OCI-LY7 (cell line): ENCODE measurements around the gene RSL24D1. TPM values are rescaled to one million over a fixed set of nuclear protein-coding genes. Genes with fewer than 3 reads are reported as not detected.
"Not testable (repeated sequence)": the region's sequence is repeated elsewhere in the genome, so short reads cannot be mapped to it uniquely, and the experiment has no call there.

Experiments used
- BruUV-seq: library from RNA; stranded (reverse); fragments of 400-500 nt; replicated peaks from 2 replicates; lab custom pipeline; 2021; lab: Mats Ljungman, UMichigan
- CTCF ChIA-PET: fragments of 300-600 bp; sonication (Branson Sonifier 250); formaldehyde crosslinking; loops from one replicate; lab custom pipeline; 2022; ENCODE audit warnings: antibody characterized with exemption; ENCODE audit not compliant: unreplicated experiment; lab: Charles Lee
- POLR2A ChIA-PET: fragments of 300-600 bp; sonication (Branson Sonifier 250); formaldehyde crosslinking; loops from one replicate; lab custom pipeline; 2022; ENCODE audit warnings: antibody characterized with exemption; lab: Charles Lee
- DNase-seq: peaks from one replicate; pipeline ENCODE4 v3.0.0-alpha.2; 2015; ENCODE audit warnings: low spot score
- H2AFZ ChIP-seq: fragments of 200-600 bp; sonication (generic), shearing (Covaris generic); 2 replicates; pipeline ENCODE4 v1.6.1; 2014; ENCODE audit warnings: mild to moderate bottlenecking, antibody characterized with exemption, low read length, moderate library complexity
- H3K27ac ChIP-seq: fragments of 200-600 bp; sonication (generic); 2 replicates; pipeline ENCODE4 v1.5.1; 2014; ENCODE audit warnings: mixed run types, low read depth, mild to moderate bottlenecking, moderate library complexity, low read length, inconsistent platforms; ENCODE audit not compliant: poor library complexity, severe bottlenecking
- H3K36me3 ChIP-seq: fragments of 200-600 bp; sonication (generic); 2 replicates; pipeline ENCODE4 v1.6.1; 2014; ENCODE audit warnings: mild to moderate bottlenecking, antibody characterized with exemption, low read length, moderate library complexity, mixed read lengths; ENCODE audit not compliant: insufficient read depth
- H3K4me1 ChIP-seq: fragments of 200-600 bp; sonication (generic); 2 replicates; pipeline ENCODE4 v1.5.1; 2014; ENCODE audit warnings: mild to moderate bottlenecking, low read length; ENCODE audit not compliant: insufficient read depth, poor library complexity, severe bottlenecking
- H3K4me2 ChIP-seq: fragments of 200-600 bp; sonication (generic); 2 replicates; pipeline ENCODE4 v1.6.1; 2014; ENCODE audit warnings: mild to moderate bottlenecking, low read length
- H3K4me3 ChIP-seq: fragments of 200-600 bp; sonication (generic); 2 replicates; pipeline ENCODE4 v1.5.1; 2014; ENCODE audit warnings: mild to moderate bottlenecking, low read depth, low read length; ENCODE audit not compliant: poor library complexity, severe bottlenecking
- H3K79me2 ChIP-seq: fragments of 200-600 bp; sonication (generic); 2 replicates; pipeline ENCODE4 v1.6.1; 2016; ENCODE audit warnings: low read depth, mild to moderate bottlenecking, low read length, moderate library complexity, mixed read lengths; ENCODE audit not compliant: insufficient read depth
- H3K9me2 ChIP-seq: fragments of 200-600 bp; sonication (generic); 2 replicates; pipeline ENCODE4 v1.6.1; 2016; ENCODE audit warnings: mild to moderate bottlenecking, low read length, mixed read lengths; ENCODE audit not compliant: insufficient read depth
- H3K9me3 ChIP-seq: fragments of 200-600 bp; sonication (generic); 2 replicates; pipeline ENCODE4 v1.6.1; 2014; ENCODE audit warnings: mild to moderate bottlenecking, mixed run types, low read length, mixed read lengths
- H4K20me1 ChIP-seq: fragments of 200-600 bp; sonication (generic); 2 replicates; pipeline ENCODE4 v1.6.1; 2014; ENCODE audit warnings: mild to moderate bottlenecking, antibody characterized with exemption, low read length, moderate library complexity, mixed read lengths; ENCODE audit not compliant: insufficient read depth
- CTCF ChIP-seq: fragments of 200-600 bp; sonication (generic); conservative IDR thresholded peaks from 2 replicates; pipeline ENCODE4 v1.5.1; 2014; ENCODE audit warnings: mild to moderate bottlenecking, antibody characterized with exemption, low read length, moderate library complexity, mixed read lengths
- EZH2phosphoT487 ChIP-seq: fragments of 200-600 bp; sonication (generic); IDR thresholded peaks from 2 replicates; pipeline ENCODE4 v1.6.1; 2018; ENCODE audit warnings: low read depth, borderline replicate concordance, mild to moderate bottlenecking, mixed run types, antibody characterized with exemption, low read length, moderate library complexity, mixed read lengths
- intact Hi-C: fragments of 100-400 bp; cut with micrococcal nuclease; formaldehyde crosslinking; loops from one replicate; pipeline ENCODE4 v1.10.0; 2022; ENCODE audit not compliant: unreplicated experiment
- total RNA-seq, 2 experiments: library from RNA; depleted of rRNA in 1 of 2; stranded (reverse); fragments of >200 nt in 1 of 2; shearing (Covaris generic) in 1 of 2; gene quantifications; 2 replicates each; pipeline ENCODE4 v1.2.3, GENCODE V29; 2014 to 2022

Gene RSL24D1
- total RNA-seq, 2 experiments from 2014 or later, result 117 to 145 TPM

DNA sequence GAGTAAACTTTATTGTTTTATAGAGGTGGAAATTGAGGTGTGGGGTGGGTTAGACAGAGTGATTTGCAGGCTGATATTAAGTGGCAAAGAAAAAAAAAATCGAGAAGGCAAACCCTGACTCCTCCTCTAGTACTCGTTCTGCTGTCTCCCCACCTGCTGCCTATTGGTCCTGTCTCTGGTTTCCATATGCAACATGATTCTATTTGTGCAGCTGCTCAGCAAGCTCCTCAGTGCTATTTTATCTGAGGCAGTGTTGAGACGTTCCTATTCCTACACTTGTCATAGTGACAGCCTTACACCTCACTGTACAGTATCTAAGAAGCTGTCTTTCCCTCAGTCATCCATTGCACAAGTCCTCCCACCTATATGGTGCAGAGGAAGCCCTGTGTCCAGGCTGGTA lies 45.1 kb downstream of the RSL24D1 start:
- H3K36me3 ChIP-seq, result no peaks in the 10 kb centered on the region
- TF ChIP-seq CTCF (no peak), EZH2phosphoT487 (no peak)
- no peak overlapping the region for H3K27ac ChIP-seq
- intact Hi-C loops, result no loop called here
- H3K9me2 ChIP-seq, result no peaks in the 10 kb centered on the region
- no peaks in the 10 kb centered on the region for H4K20me1 ChIP-seq
- DNase-seq, result no peak
- H2AFZ ChIP-seq, result no peak overlapping the region
- ChIA-PET POLR2A (no interaction called here), CTCF (no interaction called here)
- H3K4me3 ChIP-seq, result no peak overlapping the region
- BruUV-seq, result no TSS peak
- H3K79me2 ChIP-seq, result no peaks in the 10 kb centered on the region
- no peaks in the 10 kb centered on the region for H3K9me3 ChIP-seq
- H3K4me1 ChIP-seq, result no peaks in the 10 kb centered on the region
- no peak overlapping the region for H3K4me2 ChIP-seq

GRCh38 chr15:55143132-55143531 lies 53.6 kb downstream of the RSL24D1 start:
- POLR2A ChIA-PET, H3K36me3 ChIP-seq, DNase-seq, H3K4me3 ChIP-seq, H3K9me3 ChIP-seq, intact Hi-C loops, H3K4me1 ChIP-seq, H3K9me2 ChIP-seq, H3K4me2 ChIP-seq, CTCF ChIA-PET, H2AFZ ChIP-seq, BruUV-seq, H4K20me1 ChIP-seq, H3K79me2 ChIP-seq, H3K27ac ChIP-seq: not testable (repeated sequence)

DNA sequence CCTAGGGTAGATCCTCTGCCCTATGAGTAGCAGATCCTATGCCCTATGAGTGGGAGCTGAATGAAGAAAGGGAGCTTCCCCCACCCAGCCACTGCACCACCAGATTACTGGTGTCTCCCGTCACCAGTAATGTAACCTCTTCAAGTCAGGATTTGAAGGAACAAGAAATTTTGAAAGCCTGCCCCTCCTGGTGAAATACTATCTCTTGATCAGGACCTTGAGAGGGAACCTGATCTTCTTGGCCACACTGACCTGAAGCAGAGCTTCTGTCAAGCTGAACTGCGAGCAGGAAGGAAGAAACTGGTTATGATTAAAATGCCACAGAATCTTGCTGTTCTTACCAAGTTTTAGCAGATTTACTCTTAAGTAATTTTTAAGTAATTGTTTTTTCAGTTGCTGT lies 62.8 kb downstream of the RSL24D1 start:
- Histone ChIP-seq H3K79me2 (no peaks in the 10 kb centered on the region), H4K20me1 (no peaks in the 10 kb centered on the region), H3K9me2 (no peaks in the 10 kb centered on the region), H3K4me2 (no peak overlapping the region), H3K4me3 (no peak overlapping the region), H3K36me3 (no peaks in the 10 kb centered on the region), H3K4me1 (no peaks in the 10 kb centered on the region), H2AFZ (no peak overlapping the region), H3K9me3 (peaks cover 13% of the 10 kb centered on the region), H3K27ac (no peak overlapping the region)
- TF ChIP-seq EZH2phosphoT487, result no peak
- TF ChIP-seq CTCF, result no peak
- ChIA-PET POLR2A (no interaction called here), CTCF (no interaction called here)
- DNase-seq, result no peak
- intact Hi-C loops, result no loop called here
- BruUV-seq, result no TSS peak
